HG02678 (cell line): Measurements from ENCODE around the gene AKAP4.

Source experiments
- ATAC-seq: cut with Tn5 transposase; IDR thresholded peaks from one replicate; pipeline ENCODE4 v1.9.1; 2021; ENCODE audit warnings: mild to moderate bottlenecking, moderate library complexity; ENCODE audit not compliant: unreplicated experiment

AKAP4 gene

GRCh38 chrX:50200907-50201306 is at the start of gene AKAP4:
AKAP4 (minus strand) TSS chrX:50201007; CDS start chrX:50200889, 118 bp downstream.
- no peak for ATAC-seq

DNA sequence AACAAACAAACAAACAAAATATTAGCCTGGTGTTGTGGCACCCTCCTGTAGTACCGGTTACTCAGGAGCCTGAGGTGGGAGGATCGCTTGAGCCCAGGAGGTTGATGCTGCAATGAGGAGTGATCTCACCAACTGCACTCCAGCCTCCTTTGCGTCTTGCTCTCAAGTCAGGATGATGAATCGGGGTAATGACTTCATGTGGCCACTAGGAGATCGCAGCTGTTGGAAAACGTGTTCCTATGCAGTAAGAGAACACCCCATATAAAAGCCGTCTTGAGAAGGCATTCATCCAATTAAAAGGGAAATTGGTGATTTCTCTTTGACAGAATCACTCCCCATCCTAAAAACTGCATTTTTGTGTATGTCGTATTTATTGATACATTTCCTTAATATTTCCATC is 10.7 kb upstream of the AKAP4 start:
- ATAC-seq, result no peak

DNA sequence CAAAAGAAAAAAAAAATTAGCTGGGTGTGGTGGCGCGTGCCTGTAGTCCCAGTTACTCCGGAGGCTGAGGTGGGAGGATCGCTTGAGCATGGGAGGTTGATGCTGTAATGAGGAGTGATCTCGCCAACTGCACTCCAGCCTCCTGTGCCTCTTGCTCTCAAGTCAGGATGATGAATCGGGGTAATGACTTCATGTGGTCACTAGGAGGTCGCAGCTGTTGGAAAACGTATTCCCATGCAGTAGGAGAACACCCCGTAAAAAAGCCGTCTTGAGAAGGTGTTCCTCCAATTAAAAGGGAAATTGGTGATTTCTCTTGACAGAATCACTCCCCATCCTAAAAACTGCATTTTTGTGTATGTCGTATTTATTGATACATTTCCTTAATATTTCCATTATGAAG is 5.9 kb upstream of the AKAP4 start:
- ATAC-seq, result no peak

DNA sequence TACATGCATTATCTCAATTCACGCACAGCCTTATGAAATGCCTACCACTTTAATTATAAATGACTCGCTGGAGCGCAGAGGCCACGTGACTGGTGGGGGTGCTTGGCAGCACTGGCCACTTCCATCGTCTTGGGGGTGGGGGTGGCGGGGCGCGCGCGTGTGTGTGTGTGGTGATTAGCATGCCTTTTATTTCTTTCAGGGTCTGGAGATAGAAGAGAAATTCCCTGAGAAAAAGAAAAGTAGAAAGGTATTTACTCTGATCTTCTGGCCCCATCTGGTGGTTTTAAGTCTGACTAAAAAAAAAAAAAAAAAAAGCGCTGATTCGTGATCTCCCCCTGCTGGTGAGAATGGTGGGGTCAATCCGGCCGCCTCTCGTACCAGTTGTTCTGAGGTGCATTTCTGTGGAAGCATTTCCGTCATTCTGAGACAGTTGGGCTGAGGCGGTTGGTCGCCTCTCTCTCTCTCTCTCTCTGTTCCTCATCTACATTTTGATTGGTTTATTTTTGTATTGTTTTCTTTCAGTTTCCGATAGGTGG is 3.6 kb upstream of the AKAP4 start, which contains the start of gene CCNB3:
Gene CCNB3, plus strand, starts transcription at position 402 of the 536 bp plus-strand sequence. CDS start 80,399 bp downstream, outside the sequence.
- ATAC-seq, result peak; percentile 97

DNA sequence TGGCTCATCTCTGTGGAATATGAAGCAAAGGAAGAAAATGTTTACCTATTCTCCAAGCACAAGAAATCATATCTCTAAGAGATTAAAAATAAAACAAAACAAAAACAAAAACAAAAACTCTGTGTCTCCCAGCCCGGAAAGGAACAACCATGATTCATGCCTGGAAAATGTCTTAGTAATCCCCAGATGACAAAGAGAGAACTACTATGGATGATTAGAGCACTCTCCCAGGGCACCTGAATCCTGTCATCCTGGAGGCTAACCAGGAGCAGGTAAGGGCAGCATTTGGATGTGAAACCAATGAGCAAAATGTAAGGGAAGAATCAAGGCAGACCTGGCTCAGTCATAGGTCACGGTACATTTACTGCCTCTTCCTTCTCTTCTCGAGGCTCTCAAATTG is 1.7 kb upstream of the AKAP4 start:
- no peak for ATAC-seq

- ATAC-seq, result no peak
Measured at GRCh38 chrX:50198348-50198747, 2.5 kb downstream of the AKAP4 start.

GRCh38 chrX:50188859-50189600 is 11.8 kb downstream of the AKAP4 start:
- ATAC-seq, result no peak

DNA sequence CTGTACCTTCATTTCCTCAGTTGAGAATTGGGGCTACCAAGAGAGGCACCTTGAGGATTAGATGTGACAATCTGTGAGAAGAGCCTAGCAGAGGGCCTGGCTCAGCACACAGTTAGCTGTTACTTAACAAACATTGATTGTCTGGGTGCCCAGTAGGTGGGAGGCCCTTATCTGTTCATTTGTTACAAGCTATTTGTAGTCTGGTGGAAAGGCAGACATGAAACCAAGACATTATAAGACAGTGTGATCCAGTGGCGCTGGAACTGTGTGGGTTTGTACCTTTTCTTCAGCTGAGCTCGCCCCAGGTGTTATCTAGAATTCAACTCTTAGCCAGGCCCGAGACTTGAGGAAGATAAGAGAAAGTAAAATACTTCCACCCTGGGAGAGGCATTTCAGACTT is 16.9 kb downstream of the AKAP4 start:
- no peak for ATAC-seq

DNA sequence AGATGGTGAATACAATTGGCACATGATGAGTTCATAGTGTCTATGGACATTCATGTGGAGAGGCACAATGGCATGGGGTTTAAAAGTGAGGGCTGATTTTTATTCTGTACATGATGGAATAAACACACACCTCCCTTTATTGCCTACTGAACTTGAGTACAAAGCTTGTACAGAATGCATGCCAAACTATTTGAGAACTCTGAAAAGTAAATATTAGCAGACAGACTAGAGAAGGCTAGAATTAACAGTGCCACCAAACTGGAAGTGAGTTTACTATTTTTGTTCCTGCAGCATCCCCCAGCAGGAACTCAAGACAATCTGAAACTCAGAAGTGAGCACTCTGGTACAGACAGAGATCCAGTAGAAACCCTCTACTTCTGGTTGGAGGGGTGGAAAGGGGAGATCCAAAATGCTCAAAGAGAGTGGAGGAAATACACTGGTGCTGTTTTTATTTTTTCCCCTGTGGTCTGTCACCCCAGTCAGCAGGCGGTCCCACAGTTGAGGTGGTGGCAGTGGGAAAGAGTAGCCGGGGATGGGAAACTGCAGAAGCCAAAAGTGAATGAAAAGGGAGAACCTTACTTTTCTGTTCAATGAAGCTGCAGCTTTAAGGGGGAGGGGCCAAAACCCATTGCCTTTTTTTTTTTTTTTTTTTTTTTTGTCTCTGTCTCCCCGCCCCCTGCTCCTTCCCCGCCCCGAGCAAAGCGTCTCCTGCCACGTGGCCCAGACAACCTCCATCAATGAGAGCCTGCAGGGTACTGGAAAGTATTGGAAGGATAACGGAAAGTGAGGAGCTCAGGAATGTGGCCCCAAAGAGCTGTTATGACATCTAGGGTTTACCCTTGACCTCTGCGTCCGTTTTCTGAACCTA is 20.5 kb downstream of the AKAP4 start:
- ATAC-seq, result no peak

- ATAC-seq, result no peak
Measured at GRCh38 chrX:50169717-50170116, 31.1 kb downstream of the AKAP4 start.

DNA sequence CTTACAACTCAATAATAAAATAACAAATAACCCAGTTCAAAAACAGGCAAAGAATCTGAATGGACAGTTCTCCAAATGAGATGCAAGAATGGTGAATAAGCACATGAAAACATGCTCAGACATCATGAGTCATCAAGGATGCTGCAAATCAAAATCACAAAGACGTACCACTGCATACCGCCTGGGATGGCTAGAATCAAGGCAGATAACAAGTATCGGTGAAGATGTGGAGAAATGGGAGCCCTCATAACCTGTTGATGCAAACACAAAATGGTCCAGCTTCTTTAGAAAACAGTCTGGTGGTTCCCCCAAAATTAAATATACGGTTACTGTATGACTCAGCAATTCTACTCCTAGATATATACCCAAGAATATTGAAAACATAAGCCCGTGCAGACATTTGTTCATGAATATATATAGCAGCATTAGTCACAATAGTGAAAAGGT is 32.5 kb downstream of the AKAP4 start:
- peak; percentile 55 for ATAC-seq

GRCh38 chrX:50167366-50167765 is 33.4 kb downstream of the AKAP4 start:
- no peak for ATAC-seq

- no peak for ATAC-seq
Measured at GRCh38 chrX:50165727-50166126, 35.1 kb downstream of the AKAP4 start.

GRCh38 chrX:50161127-50161526 is 39.7 kb downstream of the AKAP4 start:
- ATAC-seq, result no peak

DNA sequence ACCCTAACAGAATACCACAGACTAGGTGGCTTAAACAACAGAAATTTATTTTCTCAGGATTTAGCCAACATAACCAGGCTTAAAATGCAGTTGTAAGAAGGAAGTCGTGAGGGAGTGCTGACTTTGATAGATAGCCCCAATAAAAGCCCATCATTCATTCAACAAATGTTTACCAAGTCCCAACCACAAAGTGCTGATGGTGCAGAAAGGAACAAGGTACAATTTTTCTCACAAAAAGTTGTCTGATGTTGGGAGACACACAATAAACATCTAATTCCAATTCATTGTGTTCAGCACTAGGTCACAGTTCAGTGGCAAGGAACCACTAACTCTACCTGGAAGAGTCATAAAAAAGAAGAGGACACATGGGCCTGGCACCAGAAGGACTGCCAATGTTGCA is 42.2 kb downstream of the AKAP4 start:
- no peak for ATAC-seq

GRCh38 chrX:50157545-50158135 is 43.2 kb downstream of the AKAP4 start:
- no peak for ATAC-seq

- ATAC-seq, result no peak
Measured at GRCh38 chrX:50154429-50154828, 46.4 kb downstream of the AKAP4 start.

- ATAC-seq, result no peak
Measured at GRCh38 chrX:50152456-50152855, 48.4 kb downstream of the AKAP4 start.

DNA sequence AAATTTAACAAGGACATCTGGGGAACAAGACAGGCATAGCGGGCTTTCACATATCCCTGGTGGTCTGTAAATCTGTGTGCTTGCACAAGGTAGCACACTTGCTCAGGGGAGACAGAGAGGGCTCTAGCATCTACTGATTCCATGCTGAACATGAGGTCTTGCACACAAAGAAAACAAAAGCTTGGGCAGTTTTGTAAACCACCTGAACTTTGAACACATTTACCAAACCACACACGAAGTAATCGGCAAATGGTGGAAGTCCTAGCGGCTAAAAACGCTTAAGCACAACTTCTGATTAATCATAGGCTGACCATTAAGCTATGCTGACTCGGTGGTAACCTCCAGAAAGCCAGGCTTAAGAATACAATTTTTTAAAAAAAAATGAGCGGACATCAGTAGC is 52.8 kb downstream of the AKAP4 start:
- ATAC-seq, result no peak
